ENCODE data around the gene KLK15. TPM values are rescaled to one million over a fixed set of nuclear protein-coding genes. Genes with fewer than 3 reads are reported as not detected.
"Not testable (repeated sequence)": the region's sequence is repeated elsewhere in the genome, so short reads cannot be mapped to it uniquely, and the experiment has no call there.

KLK15 gene
- total RNA-seq, 4 donors from 2014 or later, result not detected

GRCh38 chr19:50785329-50785728, 48.0 kb downstream of the KLK15 start:
- Histone ChIP-seq H3K36me3 (no peaks in the 10 kb centered on the region), H3K9me3 (no peaks in the 10 kb centered on the region), H3K4me3 (no peak overlapping the region), H3K27me3 (no peaks in the 10 kb centered on the region), H3K27ac (no peak overlapping the region), H3K4me1 (no peaks in the 10 kb centered on the region)
- TF ChIP-seq, protein P1, sequence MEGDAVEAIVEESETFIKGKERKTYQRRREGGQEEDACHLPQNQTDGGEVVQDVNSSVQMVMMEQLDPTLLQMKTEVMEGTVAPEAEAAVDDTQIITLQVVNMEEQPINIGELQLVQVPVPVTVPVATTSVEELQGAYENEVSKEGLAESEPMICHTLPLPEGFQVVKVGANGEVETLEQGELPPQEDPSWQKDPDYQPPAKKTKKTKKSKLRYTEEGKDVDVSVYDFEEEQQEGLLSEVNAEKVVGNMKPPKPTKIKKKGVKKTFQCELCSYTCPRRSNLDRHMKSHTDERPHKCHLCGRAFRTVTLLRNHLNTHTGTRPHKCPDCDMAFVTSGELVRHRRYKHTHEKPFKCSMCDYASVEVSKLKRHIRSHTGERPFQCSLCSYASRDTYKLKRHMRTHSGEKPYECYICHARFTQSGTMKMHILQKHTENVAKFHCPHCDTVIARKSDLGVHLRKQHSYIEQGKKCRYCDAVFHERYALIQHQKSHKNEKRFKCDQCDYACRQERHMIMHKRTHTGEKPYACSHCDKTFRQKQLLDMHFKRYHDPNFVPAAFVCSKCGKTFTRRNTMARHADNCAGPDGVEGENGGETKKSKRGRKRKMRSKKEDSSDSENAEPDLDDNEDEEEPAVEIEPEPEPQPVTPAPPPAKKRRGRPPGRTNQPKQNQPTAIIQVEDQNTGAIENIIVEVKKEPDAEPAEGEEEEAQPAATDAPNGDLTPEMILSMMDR (IDR thresholded peaks at IDR 0.05), result no peak
- TF ChIP-seq POLR2A (IDR thresholded peaks at IDR 0.05), result no peak
- DNase-seq, result no peak

- TF ChIP-seq POLR2A (IDR thresholded peaks at IDR 0.05), result no peak
- TF ChIP-seq, protein P1 (IDR thresholded peaks at IDR 0.05), result no peak
- Histone ChIP-seq H3K36me3 (no peaks in the 10 kb centered on the region), H3K4me3 (no peak overlapping the region), H3K9me3 (no peaks in the 10 kb centered on the region), H3K4me1 (no peaks in the 10 kb centered on the region), H3K27me3 (peaks cover 0 to 4% of the 10 kb centered on the region in 2 donors), H3K27ac (no peak overlapping the region)
- no peak for DNase-seq
Measured at GRCh38 chr19:50784710-50785109, 48.7 kb downstream of the KLK15 start.

GRCh38 chr19:50783848-50784152, 49.6 kb downstream of the KLK15 start:
- not testable (repeated sequence) for DNase-seq, H3K36me3 ChIP-seq, H3K4me3 ChIP-seq, H3K9me3 ChIP-seq, H3K4me1 ChIP-seq, H3K27me3 ChIP-seq, H3K27ac ChIP-seq

DNA sequence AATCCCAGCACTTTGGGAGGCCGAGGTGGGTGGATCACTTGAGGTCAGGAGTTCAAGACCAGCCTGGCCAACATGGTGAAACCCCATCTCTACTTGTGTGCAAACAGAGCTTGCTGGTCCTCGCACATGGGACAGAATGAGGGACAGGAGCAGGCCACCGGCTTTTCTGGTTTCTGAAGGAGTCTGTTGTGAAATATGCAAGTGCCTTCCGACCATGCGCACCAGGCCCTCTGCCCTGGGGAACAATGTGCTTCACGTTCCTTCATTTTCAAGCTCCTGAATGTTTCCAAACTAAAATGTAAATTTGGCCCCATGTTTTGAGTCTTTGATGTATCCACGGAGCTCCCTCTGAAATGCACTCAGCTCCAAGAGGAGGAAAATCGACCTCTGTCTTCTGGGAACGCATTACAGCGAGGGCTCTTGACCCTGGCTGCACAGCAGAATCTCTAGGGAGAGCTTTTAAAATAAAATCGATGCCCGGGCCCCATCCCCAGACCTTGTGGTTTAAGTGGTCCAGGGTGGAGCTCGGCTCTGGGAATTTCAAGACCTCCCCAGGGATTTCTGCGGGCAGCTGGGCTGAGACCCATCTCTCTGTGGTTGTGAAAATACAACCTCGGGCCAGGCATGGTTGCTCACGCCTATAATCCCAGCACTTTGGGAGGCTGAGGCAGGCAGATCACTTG, 52.5 kb downstream of the KLK15 start:
- no peak for TF ChIP-seq POLR2A (IDR thresholded peaks at IDR 0.05)
- TF ChIP-seq, protein P1 (IDR thresholded peaks at IDR 0.05), result no peak
- Histone ChIP-seq H3K9me3 (peaks cover 0 to 6% (median 0%) of the 10 kb centered on the region in 4 donors), H3K27me3 (peaks cover 0 to 14% of the 10 kb centered on the region in 2 donors)

GRCh38 chr19:50779504-50780457, 53.6 kb downstream of the KLK15 start:
- DNase-seq, result no peak
- no peak overlapping the region for H3K27ac ChIP-seq
- H3K4me3 ChIP-seq, result no peak overlapping the region
- H3K27me3 ChIP-seq, result peaks cover 0 to 14% of the 10 kb centered on the region in 2 donors
- TF ChIP-seq, protein P1 (IDR thresholded peaks at IDR 0.05), result no peak
- TF ChIP-seq POLR2A (IDR thresholded peaks at IDR 0.05), result no peak
- H3K36me3 ChIP-seq, result no peaks in the 10 kb centered on the region
- no peaks in the 10 kb centered on the region for H3K4me1 ChIP-seq
- peaks cover 0 to 6% (median 0%) of the 10 kb centered on the region in 4 donors for H3K9me3 ChIP-seq

More for the DNA sequence above, 52.5 kb downstream of the KLK15 start:
- Histone ChIP-seq H3K27ac (no peak overlapping the region), H3K36me3 (no peaks in the 10 kb centered on the region), H3K4me3 (no peak overlapping the region), H3K4me1 (no peaks in the 10 kb centered on the region)
- no peak for DNase-seq

- no peak overlapping the region for H3K4me3 ChIP-seq
- no peak for TF ChIP-seq POLR2A (IDR thresholded peaks at IDR 0.05)
- TF ChIP-seq, protein P1 (IDR thresholded peaks at IDR 0.05), result no peak
- peaks cover 0 to 6% (median 0%) of the 10 kb centered on the region in 4 donors for H3K9me3 ChIP-seq
- no peak for DNase-seq
- H3K4me1 ChIP-seq, result no peaks in the 10 kb centered on the region
- H3K27me3 ChIP-seq, result peaks cover 0 to 14% of the 10 kb centered on the region in 2 donors
- H3K27ac ChIP-seq, result no peak overlapping the region
- H3K36me3 ChIP-seq, result no peaks in the 10 kb centered on the region
Measured at GRCh38 chr19:50778906-50779430, 54.4 kb downstream of the KLK15 start.
